ENCODE results near the gene CCDC186. TPM values are rescaled to one million over a fixed set of nuclear protein-coding genes. Genes with fewer than 3 reads are reported as not detected.

The CCDC186 gene
- total and polyA plus RNA-seq, 2 of the 8 experiments (the other 6 are each of a cell fraction or from before 2014, with no cell fraction given): 3.0 to 30.3 TPM

DNA sequence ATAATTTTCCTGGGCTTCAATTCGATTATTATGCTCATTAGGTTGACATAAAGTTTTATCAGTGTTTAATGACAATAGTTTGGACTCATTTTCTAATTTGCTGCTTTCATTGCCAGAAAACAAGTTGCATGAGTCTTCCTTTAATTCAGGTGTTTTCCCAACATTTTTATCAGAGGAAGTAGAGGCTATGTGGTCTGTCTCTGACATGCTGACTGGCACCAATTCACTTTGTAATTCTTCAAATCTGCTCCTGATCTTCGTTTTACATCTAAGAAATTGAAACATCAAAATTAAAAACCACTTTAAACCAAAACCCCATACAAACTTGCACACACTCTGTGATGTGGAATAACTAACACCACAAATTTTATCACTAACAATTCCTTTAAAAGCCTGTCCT, 10.9 kb downstream of the CCDC186 start:
- Histone ChIP-seq H3K18ac (ENCODE audit: extremely low read depth, low read length) (no peak overlapping the region), H4K8ac (ENCODE audit: extremely low read depth, insufficient read depth, low read length) (no peak overlapping the region), H3K4me3 (ENCODE audit: extremely low read depth in 1 of 4, insufficient read depth in 2 of 4, low read depth in 3 of 4, low read length in 4 of 4) (no peak overlapping the region), H3K79me2 (ENCODE audit: control insufficient read depth in 1 of 2, insufficient read depth in 2 of 2, low read length in 2 of 2) (peaks cover 0 to 73% of the 10 kb centered on the region in 2 experiments; a peak in 2 of 4 replicates), H2AFZ (ENCODE audit: low read length) (no peak overlapping the region), H2BK12ac (ENCODE audit: low read depth, low read length) (no peak overlapping the region), H3K27ac (ENCODE audit: low read depth, low read length) (no peak overlapping the region), H3K79me1 (ENCODE audit: low read depth, low read length) (no peaks in the 10 kb centered on the region; the same call in none of the 2 replicates), H3K23me2 (ENCODE audit: low read depth, low read length) (no peaks in the 10 kb centered on the region; the same call in 1 of the 2 replicates), H3K9ac (replicated peaks in 1 of 4; ENCODE audit: extremely low read depth in 1 of 4, low read depth in 3 of 4, low read length in 3 of 4) (no peak overlapping the region), H2BK15ac (ENCODE audit: low read length) (no peak overlapping the region), H3K56ac (replicated peaks; ENCODE audit: insufficient read length, low read depth, low read length) (no peak overlapping the region), H4K20me1 (replicated peaks in 1 of 2; ENCODE audit: control insufficient read depth in 1 of 2, insufficient read depth in 2 of 2, low read length in 2 of 2) (peaks cover 1 to 3% of the 10 kb centered on the region in 2 experiments), H3K4ac (replicated peaks; ENCODE audit: insufficient read length, low read depth, low read length) (no peak overlapping the region), H3K23ac (ENCODE audit: insufficient read length) (no peak overlapping the region), H3K27me3 (replicated peaks in 1 of 4; ENCODE audit: control insufficient read depth in 3 of 4, extremely low read depth in 1 of 4, insufficient read depth in 3 of 4, low read length in 3 of 4) (no peaks in the 10 kb centered on the region), H3K4me1 (replicated peaks in 1 of 4; ENCODE audit: control insufficient read depth in 3 of 4, insufficient read depth in 4 of 4, low read length in 3 of 4) (peaks cover 0 to 10% (median 0%) of the 10 kb centered on the region in 4 experiments; a peak in 4 of 7 replicates), H2AK5ac (ENCODE audit: low read depth, low read length) (no peak overlapping the region), H3K36me3 (ENCODE audit: control insufficient read depth in 2 of 4, insufficient read depth in 4 of 4, low read length in 3 of 4) (peaks cover 0 to 11% (median 0%) of the 10 kb centered on the region in 4 experiments; a peak in 1 of 8 replicates), H3K4me2 (ENCODE audit: insufficient read depth in 1 of 2, low read depth in 2 of 2, low read length in 2 of 2) (no peak overlapping the region), H3K14ac (ENCODE audit: insufficient read length) (no peak overlapping the region), H3K9me3 (ENCODE audit: insufficient read depth in 2 of 2, low read depth in 1 of 2, low read length in 1 of 2) (peaks cover 0 to 2% of the 10 kb centered on the region in 2 experiments; a peak in 1 of 4 replicates), H2BK120ac (replicated peaks; ENCODE audit: low read depth, low read length) (no peak overlapping the region), H2BK20ac (ENCODE audit: low read length) (no peak overlapping the region), H2BK5ac (ENCODE audit: low read depth, low read length) (no peak overlapping the region), H4K91ac (replicated peaks; ENCODE audit: insufficient read length, low read length) (no peak overlapping the region), H4K5ac (ENCODE audit: insufficient read length, low read depth, low read length) (no peak overlapping the region)
- no peak for TF ChIP-seq KDM1A (IDR thresholded peaks at IDR 0.05; ENCODE audit: borderline replicate concordance, low read length)
- no peak for TF ChIP-seq GABPA (IDR thresholded peaks at IDR 0.05; ENCODE audit: borderline replicate concordance, insufficient read depth, low read length)
- POLR2A ChIA-PET (ENCODE audit: partially characterized antibody): no interaction called here
- FAIRE-seq (no peak), DNase-seq (ENCODE audit: low read depth in 1 of 2, low spot score in 2 of 2) (no peak)
- CTCF ChIA-PET (ENCODE audit: partially characterized antibody): interaction anchor here (0.7 kb wide), 1 partner anchor 14 kb away, joined by 3 read pairs; no protein-coding TSS in a partner anchor
- WGBS, 2 experiments (ENCODE audit: extremely low coverage in 1 of 2, insufficient coverage in 1 of 2, insufficient read length in 1 of 2, insufficient replicate concordance in 2 of 2, low coverage in 1 of 2, low lambda C conversion rate in 2 of 2, missing lambda C conversion rate in 1 of 2): 80% methylated on average over 2 of the region's 2 CpGs; no CpG with 5 or more reads in 1 of the 2 experiments
